ENCODE measurements around the gene HMOX1.
"Not testable (repeated sequence)": the region's sequence is repeated elsewhere in the genome, so short reads cannot be mapped to it uniquely, and the experiment has no call there.

HMOX1 gene

GRCh38 chr22:35435201-35435740 lies 54.4 kb downstream of the HMOX1 start:
- DNase-seq (ENCODE audit: low spot score) = no peak

GRCh38 chr22:35436421-35436820 lies 55.5 kb downstream of the HMOX1 start:
- DNase-seq (ENCODE audit: low spot score) = no peak

- no peak for DNase-seq (ENCODE audit: low spot score)
Measured at GRCh38 chr22:35437049-35437448, 56.2 kb downstream of the HMOX1 start.

GRCh38 chr22:35438673-35439364 lies 57.9 kb downstream of the HMOX1 start:
- not testable (repeated sequence) for DNase-seq (ENCODE audit: low spot score)

- no peak for DNase-seq (ENCODE audit: low spot score)
Measured at GRCh38 chr22:35439365-35439717, 58.4 kb downstream of the HMOX1 start.

GRCh38 chr22:35440129-35440528 lies 59.2 kb downstream of the HMOX1 start:
- DNase-seq (ENCODE audit: low spot score) = no peak

GRCh38 chr22:35441489-35442100 lies 60.7 kb downstream of the HMOX1 start:
- DNase-seq (ENCODE audit: low spot score) = no peak

- no peak for DNase-seq (ENCODE audit: low spot score)
Measured at GRCh38 chr22:35442471-35442870, 61.6 kb downstream of the HMOX1 start.

GRCh38 chr22:35443338-35443737 lies 62.4 kb downstream of the HMOX1 start:
- no peak for DNase-seq (ENCODE audit: low spot score)
